GM12865 (cell line): ENCODE measurements around the gene FBXL4.

Source experiments
- DNase-seq: peaks from one replicate; pipeline ENCODE4 v3.0.0; 2010; ENCODE audit warnings: low read depth
- H3K4me3 ChIP-seq: 2 replicates; pipeline ENCODE4 v1.5.1; 2011; ENCODE audit warnings: mild to moderate bottlenecking, low read depth, low read length, control low read depth
- CTCF ChIP-seq: IDR thresholded peaks from 2 replicates; pipeline ENCODE4 v1.5.1; 2011; ENCODE audit warnings: low read length, control low read depth, low read depth, inconsistent platforms; ENCODE audit not compliant: insufficient read depth; ENCODE audit errors: missing control alignments

The FBXL4 gene

GRCh38 chr6:98971303-98971702, 23.6 kb upstream of the FBXL4 start:
- no peak for DNase-seq
- no peak for TF ChIP-seq CTCF
- H3K4me3 ChIP-seq: no peak overlapping the region

GRCh38 chr6:98970469-98970868, 22.7 kb upstream of the FBXL4 start:
- TF ChIP-seq CTCF: no peak

DNA sequence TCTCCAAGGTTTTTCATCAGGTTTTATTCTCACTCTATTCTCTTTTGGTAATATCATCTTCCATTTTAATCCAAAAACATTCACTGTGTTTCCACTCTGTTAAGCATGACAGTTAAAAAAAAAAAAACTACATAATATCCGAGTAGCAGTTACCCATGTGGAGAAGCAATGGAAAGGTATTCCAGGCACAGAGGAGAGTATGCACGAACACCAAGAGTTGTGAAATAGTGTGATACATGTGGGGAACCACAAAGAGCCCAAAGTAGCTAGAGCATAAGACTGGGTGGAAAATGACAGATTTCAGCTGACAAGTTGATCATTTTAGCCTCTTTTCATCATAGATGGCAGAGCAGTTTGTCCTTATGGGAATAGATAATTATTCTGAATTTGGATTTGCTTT, 19.9 kb upstream of the FBXL4 start:
- no peak overlapping the region for H3K4me3 ChIP-seq
- no peak for DNase-seq
- TF ChIP-seq CTCF: no peak

More at GRCh38 chr6:98970469-98970868, 22.7 kb upstream of the FBXL4 start:
- H3K4me3 ChIP-seq: no peak overlapping the region
- no peak for DNase-seq

DNA sequence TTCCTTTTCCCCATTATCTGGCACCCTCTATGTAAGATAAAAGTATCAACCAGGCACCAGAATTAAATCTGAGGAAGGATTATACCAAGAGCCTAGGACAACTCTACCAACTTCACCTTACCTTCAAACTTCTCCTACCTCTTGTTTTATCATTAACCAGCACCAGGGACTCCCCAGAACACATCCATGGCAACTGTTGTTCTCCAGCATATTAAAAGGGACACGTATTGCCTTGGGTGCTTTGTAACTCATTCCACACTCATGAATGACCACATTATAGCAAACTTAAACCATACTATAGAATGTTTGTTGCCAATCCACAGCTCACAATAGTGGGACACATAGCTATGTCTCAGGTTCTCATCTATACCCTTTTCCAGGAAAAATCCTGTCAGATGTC, 11.9 kb upstream of the FBXL4 start:
- DNase-seq: no peak
- H3K4me3 ChIP-seq: no peak overlapping the region
- TF ChIP-seq CTCF: no peak

- no peak for TF ChIP-seq CTCF
- H3K4me3 ChIP-seq: no peak overlapping the region
- no peak for DNase-seq
Measured at GRCh38 chr6:98958776-98959175, 11.0 kb upstream of the FBXL4 start.

- no peak for DNase-seq
- no peak for TF ChIP-seq CTCF
- no peak overlapping the region for H3K4me3 ChIP-seq
Measured at GRCh38 chr6:98957450-98957849, 9.7 kb upstream of the FBXL4 start.

DNA sequence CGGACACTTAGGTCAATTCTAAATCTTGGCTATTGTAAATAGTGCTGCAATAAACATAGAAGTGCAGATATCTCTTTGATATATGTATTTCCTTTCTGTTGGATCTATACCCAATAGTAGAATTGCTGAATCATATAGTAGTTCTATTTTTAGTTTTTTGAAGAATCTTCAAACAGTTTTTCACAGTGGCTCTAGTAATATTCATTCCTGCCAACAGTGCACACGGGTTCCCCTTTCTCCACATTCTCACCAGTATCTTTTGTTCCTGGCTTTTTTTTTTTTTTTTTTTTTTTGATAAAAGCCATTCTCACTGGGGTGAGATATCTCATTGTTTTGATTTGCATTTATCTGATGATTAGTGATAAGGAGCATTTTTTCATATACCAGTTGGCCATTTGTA, 1.8 kb upstream of the FBXL4 start:
- TF ChIP-seq CTCF: no peak
- H3K4me3 ChIP-seq: no peak overlapping the region
- DNase-seq: no peak
